GM21390 (cell line): ENCODE results near the gene GLUD1.
"Not testable (repeated sequence)": the region's sequence is repeated elsewhere in the genome, so short reads cannot be mapped to it uniquely, and the experiment has no call there.

Experiments
- ATAC-seq: cut with Tn5 transposase; IDR thresholded peaks from one replicate; pipeline ENCODE4 v1.9.1; 2021; ENCODE audit not compliant: unreplicated experiment

Gene GLUD1

GRCh38 chr10:87094373-87095235, at the start of gene GLUD1, which contains the start of gene SHLD2:
TSS of gene GLUD1 (minus strand) at chr10:87094843. CDS start at chr10:87094769, 74 bp downstream.
TSS of gene SHLD2 (plus strand) at chr10:87095206. CDS start at chr10:87151355, 56,149 bp downstream.
- ATAC-seq: peak; percentile 67

- ATAC-seq: not testable (repeated sequence)
Measured at GRCh38 chr10:87143109-87143418, 48.4 kb upstream of the GLUD1 start.

DNA sequence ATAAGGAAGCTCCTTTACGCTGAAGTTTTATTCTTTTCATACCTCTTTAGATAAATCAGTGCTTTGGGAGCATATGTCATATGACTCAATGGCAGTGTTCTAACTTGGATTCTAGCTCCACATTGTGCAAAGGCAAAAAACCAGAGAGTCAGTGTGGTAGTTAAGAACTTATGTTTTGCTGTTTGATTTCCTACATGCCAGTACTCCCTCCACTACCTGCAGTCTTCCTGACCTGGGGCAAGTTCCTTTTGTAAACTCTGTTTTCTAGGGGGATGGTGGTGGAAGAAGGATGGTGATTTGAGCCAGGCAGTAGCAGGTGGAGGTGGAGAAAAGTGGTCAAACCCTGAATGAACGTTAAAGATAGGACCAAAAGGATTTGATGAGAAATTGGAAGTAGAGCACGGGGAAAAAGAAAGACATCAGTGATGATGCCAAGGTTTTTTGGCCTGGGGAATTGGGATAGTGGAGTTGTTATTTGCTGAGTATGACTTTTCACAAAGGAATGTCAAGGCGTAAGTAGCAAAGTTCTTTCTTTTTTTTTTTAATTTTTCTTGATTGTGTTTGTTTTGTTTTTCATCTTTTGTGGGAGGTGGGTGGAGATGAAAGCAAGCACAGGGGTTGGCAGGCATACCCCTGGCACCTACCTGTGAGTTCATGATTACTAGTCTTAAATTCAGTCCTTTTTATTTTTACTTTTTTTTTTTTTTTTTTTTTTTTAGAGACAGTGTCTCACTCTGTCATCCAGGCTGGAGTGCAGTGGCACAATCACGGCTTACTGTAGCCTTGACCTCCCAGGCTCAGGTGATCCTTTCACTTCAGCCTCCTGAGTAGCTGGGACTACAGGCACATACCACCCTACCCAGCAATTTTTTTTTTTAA, 47.8 kb upstream of the GLUD1 start:
- not testable (repeated sequence) for ATAC-seq

- ATAC-seq: not testable (repeated sequence)
Measured at GRCh38 chr10:87137478-87137877, 42.8 kb upstream of the GLUD1 start.

DNA sequence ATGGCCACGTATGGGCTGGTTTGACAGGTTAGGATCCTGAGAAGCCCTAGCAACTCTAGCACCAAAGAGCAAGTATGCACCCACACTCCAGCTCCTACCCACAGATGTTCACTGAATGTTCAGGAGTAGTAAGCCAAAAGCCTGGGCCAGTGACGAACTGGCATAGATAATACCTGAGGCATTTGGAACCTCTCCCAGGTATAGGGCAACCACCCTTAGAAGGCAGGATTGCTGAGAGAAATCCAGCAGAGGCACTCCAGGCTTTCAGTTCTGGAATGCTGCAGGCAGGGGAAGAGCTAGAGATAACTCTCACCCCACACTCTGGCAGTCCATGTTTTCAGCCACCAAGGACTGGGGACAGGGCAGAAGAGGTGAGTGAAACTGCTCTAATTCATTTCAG, 39.8 kb upstream of the GLUD1 start:
- ATAC-seq: not testable (repeated sequence)

- not testable (repeated sequence) for ATAC-seq
Measured at GRCh38 chr10:87133936-87134335, 39.3 kb upstream of the GLUD1 start.

DNA sequence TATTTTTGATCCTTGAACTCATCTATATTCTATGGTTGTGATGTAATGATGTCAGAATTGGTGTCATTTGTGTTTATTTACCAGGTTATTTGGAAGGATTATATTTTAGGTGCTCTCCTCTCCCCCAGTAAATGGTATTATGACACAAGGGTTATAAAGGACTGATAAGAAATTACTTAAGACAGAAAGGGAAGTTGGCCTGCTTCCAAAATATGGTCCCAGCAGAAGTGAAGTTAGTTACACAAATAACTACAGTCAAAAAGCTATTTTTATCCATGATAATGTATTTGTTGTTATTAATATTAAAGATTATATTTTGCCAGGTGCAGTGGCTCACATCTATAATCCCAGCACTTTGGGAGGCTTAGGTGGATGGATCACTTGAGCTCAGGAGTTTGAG, 37.5 kb upstream of the GLUD1 start:
- ATAC-seq: not testable (repeated sequence)

DNA sequence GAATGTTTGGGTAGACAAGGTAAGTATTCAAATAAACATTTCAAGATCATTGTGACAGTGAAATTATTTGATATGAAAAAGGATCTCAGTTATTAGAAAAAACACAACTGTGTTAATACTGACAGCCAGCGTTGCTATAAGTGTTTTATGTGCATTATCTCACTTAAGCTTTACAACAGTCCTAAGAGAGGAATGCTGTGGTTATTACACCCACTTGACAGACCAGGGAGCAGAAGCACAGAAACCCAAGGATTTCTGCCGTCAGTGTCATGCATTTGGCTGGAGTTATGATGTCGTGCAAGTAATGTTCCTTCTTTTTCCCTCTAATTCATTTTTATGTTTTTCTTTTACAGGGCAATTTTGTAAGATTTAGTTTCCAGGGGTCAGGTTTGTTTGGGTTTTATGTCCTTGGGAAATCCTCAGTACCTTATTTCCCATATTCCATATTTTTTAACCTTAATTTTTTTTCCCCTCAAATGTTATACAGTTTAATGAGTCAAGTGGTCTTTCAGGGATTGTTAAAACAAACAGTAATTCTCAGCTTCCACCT, 33.0 kb upstream of the GLUD1 start:
- not testable (repeated sequence) for ATAC-seq

DNA sequence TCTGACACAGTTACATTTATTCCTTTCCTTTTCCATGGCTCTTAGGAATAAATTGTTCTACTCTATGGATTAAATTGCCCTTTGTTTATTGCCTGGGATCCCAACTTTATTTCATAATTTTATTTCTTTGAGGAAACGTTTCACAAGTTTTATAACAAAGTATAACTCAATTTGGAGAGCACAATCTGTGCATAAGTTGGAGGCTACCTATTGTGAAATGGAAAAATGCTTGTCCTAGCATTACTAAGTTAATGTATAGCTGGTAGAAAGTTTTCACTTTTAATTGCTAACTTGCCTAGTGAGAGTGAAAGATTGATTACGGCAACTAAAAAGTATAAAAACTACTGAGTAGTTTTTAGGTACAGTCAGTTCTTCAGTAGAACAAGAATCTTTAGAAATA, 32.4 kb upstream of the GLUD1 start:
- not testable (repeated sequence) for ATAC-seq

GRCh38 chr10:87123351-87123750, 28.7 kb upstream of the GLUD1 start:
- not testable (repeated sequence) for ATAC-seq

GRCh38 chr10:87119029-87119428, 24.4 kb upstream of the GLUD1 start:
- ATAC-seq: not testable (repeated sequence)

DNA sequence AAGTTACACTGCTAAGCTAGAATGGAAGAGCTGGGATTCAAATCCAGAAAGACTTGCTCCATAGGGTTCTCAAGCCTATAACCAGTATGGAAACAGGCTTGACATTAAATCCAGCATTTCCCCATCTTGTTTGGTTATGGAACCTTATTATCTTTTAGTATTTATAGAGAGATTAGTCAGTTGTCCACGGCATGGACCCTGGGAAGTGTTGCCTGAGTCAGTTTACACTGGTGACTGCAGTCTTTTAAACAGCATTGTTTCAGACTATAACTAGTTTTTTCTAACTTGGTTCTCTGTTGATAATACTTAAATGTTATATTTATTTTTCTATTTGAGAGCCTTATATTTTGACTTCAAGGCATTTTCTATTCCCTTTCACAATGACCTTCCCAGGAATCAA, 23.5 kb upstream of the GLUD1 start:
- ATAC-seq: not testable (repeated sequence)

- ATAC-seq: no peak
Measured at GRCh38 chr10:87105446-87106124, 10.9 kb upstream of the GLUD1 start.

GRCh38 chr10:87104727-87105126, 10.1 kb upstream of the GLUD1 start:
- ATAC-seq: not testable (repeated sequence)

GRCh38 chr10:87101996-87102395, 7.4 kb upstream of the GLUD1 start:
- ATAC-seq: no peak

DNA sequence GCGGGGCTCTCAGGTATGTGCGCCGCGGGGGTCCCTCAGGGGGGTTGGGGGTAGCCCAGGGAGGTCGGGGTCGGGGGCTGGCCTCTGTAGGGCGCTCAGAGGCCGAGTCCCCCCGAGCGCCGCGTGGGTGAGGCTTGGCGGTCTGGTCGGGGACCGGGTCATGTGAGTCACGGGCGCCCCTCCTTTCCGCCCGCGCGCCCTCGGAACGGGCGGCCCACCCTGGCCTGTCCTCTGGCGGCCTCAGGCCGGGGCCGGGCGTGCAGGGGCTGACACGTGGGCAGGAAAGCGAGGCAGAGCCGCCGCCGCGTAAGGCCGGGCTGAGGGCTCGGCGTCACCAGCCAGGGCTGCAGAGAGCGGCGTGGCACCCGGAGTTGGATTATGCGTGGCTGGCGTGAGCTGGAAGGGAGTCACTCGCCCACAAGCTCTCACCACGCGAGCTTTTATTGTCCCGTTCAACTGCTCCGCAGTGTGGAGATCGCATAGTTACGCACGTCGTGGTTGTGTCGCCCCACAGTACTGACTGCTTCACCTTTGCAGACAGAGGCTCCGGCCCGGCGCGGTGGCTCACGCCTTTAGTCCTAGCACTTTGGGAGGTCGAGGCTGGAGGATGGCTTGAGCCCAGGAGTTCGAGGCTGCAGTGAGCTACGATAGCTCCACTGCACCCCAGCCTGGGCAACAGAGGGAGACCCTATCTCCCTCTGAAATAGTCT, 748 bp upstream of the GLUD1 start:
- ATAC-seq: peak; percentile 56

- ATAC-seq: peak; percentile 17
Measured at GRCh38 chr10:87093632-87094372, 841 bp downstream of the GLUD1 start.

DNA sequence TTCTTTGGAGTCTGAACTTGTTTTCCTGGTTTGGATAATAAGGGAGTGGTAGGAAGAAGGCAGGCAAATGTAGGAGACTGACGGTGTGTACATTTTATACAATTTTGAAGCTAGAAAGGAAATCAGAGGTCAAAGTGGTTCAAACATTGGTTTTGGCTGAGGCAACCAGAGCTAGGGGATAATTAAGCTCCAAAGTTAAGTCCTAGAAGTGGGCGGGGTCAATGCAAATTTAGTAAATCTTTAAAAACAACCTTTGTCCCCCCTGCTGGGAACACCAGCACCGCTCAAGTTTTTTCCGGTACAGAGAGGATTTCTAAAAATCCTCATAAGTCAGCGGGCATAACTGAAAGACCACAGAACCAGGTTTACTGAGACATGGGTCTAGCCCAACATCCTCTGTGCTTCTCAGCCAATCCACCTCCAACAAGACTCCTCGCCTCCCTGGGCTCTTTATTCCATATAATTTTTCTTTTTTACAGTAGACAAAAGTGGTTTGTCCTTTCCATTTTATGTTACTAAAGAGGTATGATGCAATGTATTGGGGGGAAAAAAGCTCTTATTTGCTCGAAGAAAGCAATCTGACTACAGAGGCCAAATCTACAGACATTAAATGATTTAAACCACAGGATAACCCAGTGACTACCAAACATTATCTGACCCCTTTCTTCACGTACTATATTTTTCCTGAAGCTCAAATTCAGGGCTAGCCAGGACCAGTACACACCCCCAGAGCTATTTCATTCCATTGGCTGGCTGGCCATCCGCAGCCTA, 1.6 kb downstream of the GLUD1 start:
- ATAC-seq: no peak

- ATAC-seq: no peak
Measured at GRCh38 chr10:87092376-87092860, 2.2 kb downstream of the GLUD1 start.
